ENCODE results near the gene DPEP3. TPM values are rescaled to one million over a fixed set of nuclear protein-coding genes. Genes with fewer than 3 reads are reported as not detected.

The DPEP3 gene
- total RNA-seq, 1 donor from 2014 or later, result not detected

- no peaks in the 10 kb centered on the region for H3K9me3 Mint-ChIP-seq
- peaks cover 36% of the 10 kb centered on the region for H3K4me1 Mint-ChIP-seq
- no peak for TF ChIP-seq CTCF (IDR thresholded peaks at IDR 0.05; ENCODE audit: unreplicated experiment)
- H3K27ac Mint-ChIP-seq, result peak overlapping the region; percentile 88
- H3K27me3 Mint-ChIP-seq (ENCODE audit: low read depth), result no peaks in the 10 kb centered on the region
- no peak for DNase-seq (ENCODE audit: low spot score in 2 of 2, unreplicated experiment in 2 of 2)
- H3K4me3 Mint-ChIP-seq, result peak overlapping the region; percentile 100
- H3K36me3 Mint-ChIP-seq, result no peaks in the 10 kb centered on the region
Observed at GRCh38 chr16:67969254-67970039, 10.9 kb downstream of the DPEP3 start.

- no peak for TF ChIP-seq CTCF (IDR thresholded peaks at IDR 0.05; ENCODE audit: unreplicated experiment)
Observed at GRCh38 chr16:67968400-67969253, 11.7 kb downstream of the DPEP3 start, which contains the start of gene SLC12A4. Gene SLC12A4, minus strand, starts transcription at chr16:67968637. Its CDS starts 84 bp downstream, at chr16:67968553.

GRCh38 chr16:67967958-67968399 lies 12.3 kb downstream of the DPEP3 start:
- DNase-seq (ENCODE audit: low spot score in 2 of 2, unreplicated experiment in 2 of 2), result peak in 1 of 2 experiments; percentile 66
- Mint-ChIP-seq H3K4me3 (peak overlapping the region; percentile 100), H3K36me3 (peaks cover under 1% of the 10 kb centered on the region), H3K9me3 (no peaks in the 10 kb centered on the region), H3K27me3 (ENCODE audit: low read depth) (no peaks in the 10 kb centered on the region), H3K4me1 (peaks cover 39% of the 10 kb centered on the region), H3K27ac (peak overlapping the region; percentile 100)
- TF ChIP-seq CTCF (IDR thresholded peaks at IDR 0.05; ENCODE audit: unreplicated experiment), result no peak

More at GRCh38 chr16:67968400-67969253, 11.7 kb downstream of the DPEP3 start, which contains the start of gene SLC12A4:
- DNase-seq (ENCODE audit: low spot score in 2 of 2, unreplicated experiment in 2 of 2), result peak; percentile 78 to 87
- H3K36me3 Mint-ChIP-seq, result no peaks in the 10 kb centered on the region
- peaks cover 39% of the 10 kb centered on the region for H3K4me1 Mint-ChIP-seq
- no peaks in the 10 kb centered on the region for H3K27me3 Mint-ChIP-seq (ENCODE audit: low read depth)
- H3K4me3 Mint-ChIP-seq, result peak within 1 kb of the TSS; percentile 100
- H3K27ac Mint-ChIP-seq, result peak within 1 kb of the TSS; percentile 100
- H3K9me3 Mint-ChIP-seq, result no peaks in the 10 kb centered on the region

- peak overlapping the region; percentile 100 for H3K4me3 Mint-ChIP-seq
Observed at GRCh38 chr16:67967183-67967957, 12.9 kb downstream of the DPEP3 start.

More at GRCh38 chr16:67967183-67967957, 12.9 kb downstream of the DPEP3 start:
- DNase-seq (ENCODE audit: low spot score in 2 of 2, unreplicated experiment in 2 of 2), result no peak
- peaks cover 4% of the 10 kb centered on the region for H3K36me3 Mint-ChIP-seq
- H3K4me1 Mint-ChIP-seq, result peaks cover 39% of the 10 kb centered on the region
- no peaks in the 10 kb centered on the region for H3K27me3 Mint-ChIP-seq (ENCODE audit: low read depth)
- peak overlapping the region; percentile 100 for H3K27ac Mint-ChIP-seq
- H3K9me3 Mint-ChIP-seq, result no peaks in the 10 kb centered on the region
- no peak for TF ChIP-seq CTCF (IDR thresholded peaks at IDR 0.05; ENCODE audit: unreplicated experiment)
